ENCODE data around the gene ABCG8. TPM values are rescaled to one million over a fixed set of nuclear protein-coding genes. Genes with fewer than 3 reads are reported as not detected.
"Not testable (repeated sequence)": the region's sequence is repeated elsewhere in the genome, so short reads cannot be mapped to it uniquely, and the experiment has no call there.

Gene ABCG8
- polyA plus RNA-seq, 4 donors = 1.0 to 1.1 (median 1.0) TPM

DNA sequence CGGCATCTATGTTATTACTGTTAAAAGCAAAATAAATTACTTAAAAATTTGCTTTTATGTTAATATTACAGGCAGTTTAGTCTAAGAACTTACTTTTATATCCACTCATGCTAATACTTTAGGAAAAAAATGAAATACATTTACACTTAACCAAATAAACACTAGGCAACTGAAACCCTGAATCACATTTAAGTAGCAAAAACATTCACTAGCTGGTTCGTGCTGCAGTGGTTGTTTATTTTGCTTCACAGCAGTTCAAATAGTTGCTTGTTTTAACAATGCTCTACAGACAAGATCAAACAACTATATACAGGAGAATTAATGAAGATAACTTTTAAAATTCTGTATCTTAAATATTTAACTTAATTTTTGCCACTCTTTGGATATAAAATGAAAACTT is 60.8 kb downstream of the ABCG8 start:
- DNase-seq (ENCODE audit: low read depth in 4 of 4, low spot score in 2 of 4) = no peak

DNA sequence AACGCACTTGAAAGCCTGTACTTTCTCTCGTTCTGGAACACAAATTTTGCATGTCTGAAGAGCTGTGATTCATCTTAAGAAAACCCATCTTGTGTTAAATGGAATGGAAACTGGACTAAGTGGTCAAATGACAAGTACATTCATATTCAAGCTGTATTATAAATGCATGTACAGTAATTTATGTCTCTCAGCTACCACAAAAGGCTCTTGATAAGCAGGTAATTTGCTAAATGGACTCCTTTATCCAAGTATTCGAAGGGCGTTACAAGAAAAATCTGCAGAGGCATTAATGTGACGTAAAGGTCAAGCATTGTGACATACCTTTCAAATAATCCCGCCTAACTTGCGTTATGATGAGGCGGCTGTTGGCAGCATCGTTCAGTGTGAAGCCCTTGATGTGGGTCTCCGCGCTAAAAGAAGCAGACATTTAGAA is 66.6 kb downstream of the ABCG8 start:
- DNase-seq (ENCODE audit: low read depth in 4 of 4, low spot score in 2 of 4) = no peak

DNA sequence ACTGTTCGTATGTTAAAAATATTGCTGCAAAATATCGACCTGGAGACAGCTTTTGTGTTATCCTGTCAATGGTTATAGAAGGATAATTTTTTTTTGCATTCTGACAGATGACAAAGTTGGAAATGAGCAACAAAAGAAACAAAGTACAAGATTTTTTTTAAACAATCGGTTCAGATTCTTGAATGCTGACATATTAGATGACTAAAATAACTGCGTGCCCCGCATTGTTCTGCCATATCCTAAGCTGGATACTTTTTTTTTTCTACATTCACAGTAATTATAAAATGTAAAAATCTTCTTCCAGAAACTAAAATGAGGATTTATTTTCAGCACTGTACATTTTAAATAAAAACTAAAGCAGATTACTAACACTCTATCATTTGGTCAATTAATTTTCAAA is 67.1 kb downstream of the ABCG8 start:
- DNase-seq (ENCODE audit: low read depth in 4 of 4, low spot score in 2 of 4) = no peak

DNA sequence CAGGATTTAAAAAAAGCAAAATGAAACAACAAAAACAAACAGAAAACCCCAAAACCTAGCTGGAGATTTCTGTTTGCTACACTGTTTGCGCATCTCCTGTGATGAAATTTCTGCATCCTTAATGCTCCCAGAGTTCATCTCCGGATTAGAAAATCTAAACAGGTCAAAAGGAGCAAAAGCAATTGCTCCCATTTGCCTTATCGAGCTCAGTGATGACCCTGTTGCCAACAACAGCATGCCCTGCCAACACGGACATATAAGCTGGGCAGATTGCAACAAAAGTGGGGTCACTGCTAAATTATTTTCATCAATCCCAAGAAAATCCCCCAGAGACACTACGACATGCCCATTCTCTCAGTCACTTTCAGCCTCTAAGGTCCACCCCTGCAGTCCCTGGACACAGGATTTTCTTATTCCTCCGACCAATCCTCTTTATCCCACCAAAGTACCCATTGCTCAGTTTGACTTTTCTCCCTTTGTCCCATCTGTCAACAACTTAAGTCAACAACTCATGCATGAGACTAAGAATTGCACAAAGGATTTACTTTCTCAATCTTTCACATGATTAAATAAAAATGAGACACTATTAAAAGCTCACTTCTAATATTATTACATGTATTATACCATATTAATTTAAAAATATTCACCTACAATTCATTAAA is 67.8 kb downstream of the ABCG8 start:
- DNase-seq (ENCODE audit: low read depth in 4 of 4, low spot score in 2 of 4) = no peak

DNA sequence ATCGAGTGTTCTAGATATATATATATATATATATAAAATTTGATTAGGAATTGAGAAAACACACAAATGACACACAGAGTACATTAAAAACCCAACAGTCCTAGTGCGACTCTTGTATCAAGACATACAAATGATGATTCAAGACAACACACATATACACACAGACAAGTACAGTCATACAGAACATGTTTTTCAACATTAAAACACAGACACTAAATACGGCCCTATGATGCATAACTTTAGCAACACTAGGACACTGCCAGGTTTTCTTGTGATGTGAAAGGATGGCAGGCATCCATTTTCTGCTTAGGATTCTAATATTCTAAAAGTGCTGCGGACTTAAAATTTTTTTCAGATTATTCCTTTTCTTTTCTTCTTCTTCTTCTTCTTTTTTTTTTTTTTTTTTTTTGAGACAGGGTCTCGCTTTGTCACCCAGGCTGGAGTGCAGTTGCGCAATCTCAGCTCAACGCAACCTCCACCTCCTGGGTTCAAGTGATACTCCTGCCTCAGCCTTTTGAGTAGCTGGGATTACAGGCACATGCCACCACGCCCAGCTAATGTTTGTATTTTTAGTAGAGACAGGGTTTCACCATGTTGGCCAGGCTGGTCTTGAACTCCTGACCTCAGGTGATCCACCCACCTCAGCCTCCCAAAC is 72.5 kb downstream of the ABCG8 start:
- not testable (repeated sequence) for DNase-seq (ENCODE audit: low read depth in 4 of 4, low spot score in 2 of 4)

DNA sequence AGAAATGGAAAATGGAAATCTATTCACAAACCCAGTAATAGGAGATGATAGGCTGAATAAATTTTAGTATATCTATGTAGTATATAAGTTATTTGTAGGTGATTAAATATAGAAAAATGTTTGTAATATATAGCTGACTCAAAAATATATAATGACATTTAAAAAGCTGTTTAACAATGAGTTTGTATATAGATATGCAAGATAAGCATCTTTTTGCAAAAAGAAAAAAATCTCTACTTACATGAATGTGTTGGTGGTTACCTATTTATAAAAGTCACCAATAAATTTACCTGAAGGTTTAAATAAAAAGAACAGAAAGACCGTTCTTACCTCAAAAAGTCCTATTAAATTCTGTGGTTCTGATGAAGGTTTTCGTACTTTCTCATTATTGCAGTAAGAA is 85.7 kb downstream of the ABCG8 start:
- no peak for DNase-seq (ENCODE audit: low read depth in 4 of 4, low spot score in 2 of 4)

DNA sequence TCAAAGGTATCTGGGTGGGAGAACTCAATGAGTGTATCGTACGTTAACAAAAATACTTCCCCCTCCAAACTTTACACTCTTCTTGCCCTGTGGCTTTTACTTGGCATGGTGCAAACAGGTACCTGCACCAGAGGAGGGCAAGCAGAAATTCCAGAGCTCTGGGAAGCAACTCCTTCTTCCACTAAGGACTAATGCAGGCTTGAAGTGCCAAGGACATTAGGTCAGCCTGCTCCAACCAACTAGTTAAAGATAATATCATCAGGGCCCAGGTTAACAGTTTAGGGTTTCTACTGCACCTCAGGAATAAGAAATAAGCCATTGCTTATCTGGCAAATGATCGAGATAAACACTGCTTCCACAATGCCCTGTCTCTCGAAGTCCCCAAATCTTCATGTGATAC is 86.7 kb downstream of the ABCG8 start:
- no peak for DNase-seq (ENCODE audit: low read depth in 4 of 4, low spot score in 2 of 4)

DNA sequence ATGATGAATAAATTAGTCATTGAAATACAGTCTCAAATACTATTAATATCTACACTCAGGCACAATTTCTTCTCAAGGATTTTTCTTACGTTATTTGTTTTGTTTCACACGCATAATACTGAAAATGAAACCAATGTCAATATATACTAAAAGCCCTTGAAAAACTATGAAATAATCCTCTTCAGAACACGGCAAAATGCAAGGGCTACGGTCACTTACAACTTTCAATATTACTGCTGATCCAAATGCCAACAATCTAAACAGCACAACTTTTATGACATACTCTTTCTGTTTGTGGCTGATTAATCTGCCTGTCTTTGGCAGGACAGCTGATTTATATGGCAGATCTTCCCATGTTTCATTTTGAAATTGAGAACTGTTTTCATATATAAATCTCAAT is 88.7 kb downstream of the ABCG8 start:
- DNase-seq (ENCODE audit: low read depth in 4 of 4, low spot score in 2 of 4) = no peak

DNA sequence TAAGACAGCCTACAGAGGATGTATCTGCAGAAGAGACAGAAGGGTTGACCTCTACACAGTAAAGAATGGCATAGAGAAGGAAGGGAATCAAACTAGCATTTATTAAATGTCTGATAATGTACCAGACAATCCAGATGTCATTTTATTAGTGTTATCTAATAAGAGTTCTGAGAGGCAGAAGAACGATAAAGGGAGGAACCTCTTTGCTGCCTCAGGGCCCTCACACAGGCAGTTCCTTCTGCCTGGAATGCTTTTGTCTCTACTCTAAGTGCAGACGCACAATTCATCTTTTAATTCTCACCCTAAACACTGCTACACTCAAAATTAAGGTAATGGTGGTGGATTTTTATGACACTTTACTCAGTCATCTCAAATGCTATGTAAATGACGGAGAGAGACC is 92.5 kb downstream of the ABCG8 start:
- no peak for DNase-seq (ENCODE audit: low read depth in 4 of 4, low spot score in 2 of 4)

Other genes starting within 250 kb of the ABCG8 start
- gene THADA, start 242.9 kb upstream of the ABCG8 start, polyA plus RNA-seq (ENCODE audit: insufficient read length in 4 of 4) = 10 to 100 TPM; 32.5 to 38.4 (median 33.5) TPM
- 10 to 100 TPM; 20.3 to 70.1 (median 30.6) TPM for gene PLEKHH2, start 201.7 kb upstream of the ABCG8 start, polyA plus RNA-seq (ENCODE audit: insufficient read length in 4 of 4)
- gene C1GALT1C1L, start 162.5 kb upstream of the ABCG8 start, polyA plus RNA-seq (ENCODE audit: insufficient read length in 4 of 4) = 1 to 10 TPM; 2.1 to 4.4 (median 3.5) TPM
- gene DYNC2LI1, start 64.9 kb upstream of the ABCG8 start, polyA plus RNA-seq (ENCODE audit: insufficient read length in 4 of 4) = 10 to 100 TPM; 73.6 to 95.1 (median 84.8) TPM
- under 1 TPM; 0.44 to 0.76 (median 0.65) TPM for gene ABCG5, start 132 bp upstream of the ABCG8 start, polyA plus RNA-seq (ENCODE audit: insufficient read length in 4 of 4)
- gene LRPPRC, start 157.0 kb downstream of the ABCG8 start, polyA plus RNA-seq (ENCODE audit: insufficient read length in 4 of 4) = 100 to 1,000 TPM; 100 to 122 (median 113) TPM

Data from left renal cortex interstitium (tissue), 4 donors.